ENCODE results near the gene RPS6KA3. TPM values are rescaled to one million over a fixed set of nuclear protein-coding genes. Genes with fewer than 3 reads are reported as not detected.
"Not testable (repeated sequence)": the region's sequence is repeated elsewhere in the genome, so short reads cannot be mapped to it uniquely, and the experiment has no call there.

Gene RPS6KA3
- total RNA-seq, 1 donor from 2014 or later = 49.5 TPM

DNA sequence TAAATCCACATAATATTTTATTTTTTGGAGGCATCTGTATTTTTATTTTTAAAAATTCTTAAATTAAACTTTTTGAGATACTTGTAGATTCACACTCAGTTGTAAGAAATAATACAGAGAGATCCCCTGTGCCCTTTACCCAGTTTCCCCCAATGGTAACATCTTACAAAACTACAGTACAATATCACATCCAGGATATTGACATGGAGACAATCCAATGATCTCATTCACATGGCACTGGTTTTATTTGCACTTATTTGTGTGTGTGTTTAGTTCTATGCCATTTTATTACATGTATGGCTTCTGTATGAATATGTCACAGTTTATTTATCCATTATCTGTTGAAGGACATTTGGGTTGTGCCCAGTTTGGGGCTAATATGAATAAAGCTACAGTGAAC is 89.6 kb downstream of the RPS6KA3 start:
- Histone ChIP-seq H3K4me3 (ENCODE audit: low read depth, low read length) (no peak overlapping the region), H3K27me3 (ENCODE audit: control insufficient read depth, insufficient read depth, low read length) (no peaks in the 10 kb centered on the region), H3K36me3 (ENCODE audit: control insufficient read depth, insufficient read depth, low read length) (no peaks in the 10 kb centered on the region)
- DNase-seq (ENCODE audit: low read depth) = no peak
- TF ChIP-seq, protein P1, sequence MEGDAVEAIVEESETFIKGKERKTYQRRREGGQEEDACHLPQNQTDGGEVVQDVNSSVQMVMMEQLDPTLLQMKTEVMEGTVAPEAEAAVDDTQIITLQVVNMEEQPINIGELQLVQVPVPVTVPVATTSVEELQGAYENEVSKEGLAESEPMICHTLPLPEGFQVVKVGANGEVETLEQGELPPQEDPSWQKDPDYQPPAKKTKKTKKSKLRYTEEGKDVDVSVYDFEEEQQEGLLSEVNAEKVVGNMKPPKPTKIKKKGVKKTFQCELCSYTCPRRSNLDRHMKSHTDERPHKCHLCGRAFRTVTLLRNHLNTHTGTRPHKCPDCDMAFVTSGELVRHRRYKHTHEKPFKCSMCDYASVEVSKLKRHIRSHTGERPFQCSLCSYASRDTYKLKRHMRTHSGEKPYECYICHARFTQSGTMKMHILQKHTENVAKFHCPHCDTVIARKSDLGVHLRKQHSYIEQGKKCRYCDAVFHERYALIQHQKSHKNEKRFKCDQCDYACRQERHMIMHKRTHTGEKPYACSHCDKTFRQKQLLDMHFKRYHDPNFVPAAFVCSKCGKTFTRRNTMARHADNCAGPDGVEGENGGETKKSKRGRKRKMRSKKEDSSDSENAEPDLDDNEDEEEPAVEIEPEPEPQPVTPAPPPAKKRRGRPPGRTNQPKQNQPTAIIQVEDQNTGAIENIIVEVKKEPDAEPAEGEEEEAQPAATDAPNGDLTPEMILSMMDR (IDR thresholded peaks at IDR 0.05; ENCODE audit: insufficient read depth, low read length, severe bottlenecking) = no peak
- no peak for FAIRE-seq

DNA sequence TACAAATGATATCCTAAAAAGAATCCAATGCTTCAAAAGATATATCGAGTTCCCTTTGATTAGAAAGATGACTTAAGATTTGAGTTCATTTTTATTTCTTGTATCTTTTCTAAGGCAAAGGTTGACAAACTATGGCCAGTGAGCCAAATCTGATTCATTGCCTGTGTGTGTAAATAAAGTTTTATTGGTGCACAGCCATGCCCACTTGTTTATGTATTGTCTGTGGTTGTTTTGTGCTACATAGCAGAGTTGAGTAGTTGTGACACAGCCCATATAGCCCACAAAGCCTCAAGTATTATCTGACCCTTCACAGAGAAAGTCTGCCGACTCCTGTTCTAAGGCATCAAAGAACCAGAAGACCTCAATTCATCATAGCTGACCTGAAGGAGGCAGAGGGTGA is 92.9 kb downstream of the RPS6KA3 start:
- FAIRE-seq (no peak), DNase-seq (ENCODE audit: low read depth) (no peak)
- TF ChIP-seq, protein P1 (IDR thresholded peaks at IDR 0.05; ENCODE audit: insufficient read depth, low read length, severe bottlenecking) = no peak
- Histone ChIP-seq H3K36me3 (ENCODE audit: control insufficient read depth, insufficient read depth, low read length) (no peaks in the 10 kb centered on the region), H3K27me3 (ENCODE audit: control insufficient read depth, insufficient read depth, low read length) (no peaks in the 10 kb centered on the region), H3K4me3 (ENCODE audit: low read depth, low read length) (no peak overlapping the region)

DNA sequence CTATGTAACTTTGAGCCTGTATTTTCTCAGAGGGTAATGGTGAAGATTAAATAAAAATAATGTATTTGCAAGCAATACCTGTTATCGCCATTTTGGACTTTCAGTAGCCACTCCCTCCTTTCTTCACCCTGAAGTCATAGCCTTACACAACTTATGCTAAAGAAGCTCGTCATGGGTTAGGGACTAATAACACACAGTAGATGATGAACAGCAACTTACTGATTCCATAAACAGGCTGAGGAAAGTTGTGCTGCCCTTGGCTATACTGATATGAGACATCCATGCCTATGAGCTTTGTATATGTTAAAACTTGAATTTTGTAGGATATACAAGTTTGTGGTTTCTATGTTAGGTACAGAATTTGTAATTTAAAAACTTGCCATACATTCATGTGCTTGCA is 93.4 kb downstream of the RPS6KA3 start:
- Histone ChIP-seq H3K4me3 (ENCODE audit: low read depth, low read length) (no peak overlapping the region), H3K27me3 (ENCODE audit: control insufficient read depth, insufficient read depth, low read length) (no peaks in the 10 kb centered on the region), H3K36me3 (ENCODE audit: control insufficient read depth, insufficient read depth, low read length) (no peaks in the 10 kb centered on the region)
- TF ChIP-seq, protein P1 (IDR thresholded peaks at IDR 0.05; ENCODE audit: insufficient read depth, low read length, severe bottlenecking) = no peak
- DNase-seq (ENCODE audit: low read depth) = no peak
- FAIRE-seq = no peak

DNA sequence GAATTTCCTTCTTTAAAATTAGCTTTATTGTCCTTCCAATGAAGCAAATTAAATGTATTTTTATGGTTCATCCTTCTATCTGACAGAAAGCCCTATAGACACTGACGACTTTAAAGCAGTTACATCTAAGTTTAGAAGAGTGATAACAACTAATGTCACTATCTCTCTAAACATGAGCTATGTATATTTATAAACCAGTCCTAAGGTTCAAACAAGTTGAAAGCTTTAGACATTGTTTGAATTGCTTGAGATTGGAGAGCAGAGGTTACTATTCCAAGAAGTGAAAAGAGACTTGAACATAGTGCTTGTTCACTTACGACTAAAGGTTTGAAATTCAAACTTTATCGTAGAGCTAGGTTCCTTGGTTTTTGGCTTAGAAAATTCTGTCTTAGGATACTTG is 94.8 kb downstream of the RPS6KA3 start:
- Histone ChIP-seq H3K27me3 (ENCODE audit: control insufficient read depth, insufficient read depth, low read length) (no peaks in the 10 kb centered on the region), H3K4me3 (ENCODE audit: low read depth, low read length) (no peak overlapping the region), H3K36me3 (ENCODE audit: control insufficient read depth, insufficient read depth, low read length) (no peaks in the 10 kb centered on the region)
- DNase-seq (ENCODE audit: low read depth) (no peak), FAIRE-seq (no peak)
- TF ChIP-seq, protein P1 (IDR thresholded peaks at IDR 0.05; ENCODE audit: insufficient read depth, low read length, severe bottlenecking) = no peak

DNA sequence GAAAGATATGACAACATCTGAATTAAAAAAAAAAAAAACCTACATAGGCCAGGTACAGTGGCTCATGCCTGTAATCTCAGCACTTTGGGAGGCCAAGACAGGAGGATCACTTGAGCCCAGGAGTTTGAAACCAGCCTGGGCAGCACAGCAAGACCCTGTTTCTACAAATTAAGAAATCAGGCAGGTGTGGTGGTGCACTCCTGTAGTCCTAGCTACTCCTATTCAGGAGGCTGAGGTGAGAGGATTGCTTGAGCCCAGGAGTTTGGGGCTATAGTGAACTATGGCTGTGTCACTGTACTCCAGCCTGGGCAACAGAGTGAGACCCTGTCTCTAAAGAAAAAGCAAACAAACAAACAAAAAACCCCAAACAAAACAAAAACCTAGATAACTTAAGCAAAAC is 104.2 kb downstream of the RPS6KA3 start:
- FAIRE-seq; H3K27me3 ChIP-seq (ENCODE audit: control insufficient read depth, insufficient read depth, low read length); H3K4me3 ChIP-seq (ENCODE audit: low read depth, low read length); DNase-seq (ENCODE audit: low read depth); H3K36me3 ChIP-seq (ENCODE audit: control insufficient read depth, insufficient read depth, low read length): not testable (repeated sequence)

DNA sequence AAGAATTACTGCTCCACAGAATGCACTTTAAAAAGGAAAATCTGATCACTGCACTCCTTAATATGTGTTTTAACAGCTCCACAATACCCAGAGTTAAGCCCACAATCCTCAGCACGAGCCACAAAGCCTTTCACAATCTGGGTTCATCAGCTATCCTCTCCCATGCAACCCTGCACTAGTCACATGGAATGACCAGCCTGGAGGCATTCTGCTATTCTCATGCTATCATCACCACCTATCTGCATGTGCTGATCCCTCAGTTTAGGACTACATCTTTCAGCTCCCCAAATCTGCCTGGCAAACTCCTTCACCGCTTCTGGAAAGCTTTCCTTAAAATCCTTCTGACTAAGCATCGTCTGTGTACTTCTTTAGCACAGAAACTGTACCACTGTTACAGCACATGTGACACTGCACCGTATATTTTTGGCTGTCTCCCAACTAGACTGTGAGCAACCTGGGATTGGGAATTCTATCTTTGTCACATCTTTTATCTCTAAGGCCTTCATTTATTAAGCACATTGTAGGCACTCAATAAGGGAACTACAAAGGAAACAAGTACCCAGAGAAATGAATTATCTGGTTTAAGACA is 106.8 kb downstream of the RPS6KA3 start:
- H3K27me3 ChIP-seq (ENCODE audit: control insufficient read depth, insufficient read depth, low read length) = no peaks in the 10 kb centered on the region
- no peak overlapping the region for H3K4me3 ChIP-seq (ENCODE audit: low read depth, low read length)
- TF ChIP-seq, protein P1 (IDR thresholded peaks at IDR 0.05; ENCODE audit: insufficient read depth, low read length, severe bottlenecking) = no peak
- DNase-seq (ENCODE audit: low read depth) = no peak
- H3K36me3 ChIP-seq (ENCODE audit: control insufficient read depth, insufficient read depth, low read length) = peaks cover 2% of the 10 kb centered on the region
- FAIRE-seq = peak; percentile 83
